ENCODE measurements around the gene ANKRD13B. TPM values are rescaled to one million over a fixed set of nuclear protein-coding genes. Genes with fewer than 3 reads are reported as not detected.
A peak's percentile ranks its signal among the peaks of the same experiment; 100 is the strongest.

ANKRD13B gene
- total and polyA plus RNA-seq, 5 experiments from 2014 or later: 0.25 to 3.7 (median 1.3) TPM; not detected in 1

- peak in 1 of 10 donors; percentile 46 for DNase-seq
- POLR2A ChIA-PET: interaction anchor here (0.6 to 1.7 kb wide), 4 partner anchors 9 to 83 kb away, joined by 4 to 6 read pairs (median 4); partner anchors contain the start of genes ABHD15 and TP53I13
- peaks cover 6 to 25% (median 14%) of the 10 kb centered on the region in 4 donors for H3K4me1 Mint-ChIP-seq
- no peaks in the 10 kb centered on the region for H3K27me3 Mint-ChIP-seq
- H3K9me3 Mint-ChIP-seq: no peaks in the 10 kb centered on the region
- no peak overlapping the region for H3K27ac Mint-ChIP-seq
- peaks cover 0 to 43% (median 2%) of the 10 kb centered on the region in 3 donors for H3K36me3 Mint-ChIP-seq
- ATAC-seq: no peak
- H3K4me3 Mint-ChIP-seq: no peak overlapping the region
These were observed 15.9 kb upstream of the ANKRD13B start for GRCh38 chr17:29577001-29577370.

GRCh38 chr17:29577385-29578211, 15.3 kb upstream of the ANKRD13B start:
- Mint-ChIP-seq H3K9me3 (no peaks in the 10 kb centered on the region), H3K36me3 (peaks cover 0 to 48% (median 4%) of the 10 kb centered on the region in 3 donors), H3K27me3 (no peaks in the 10 kb centered on the region), H3K4me3 (no peak overlapping the region), H3K4me1 (peaks cover 8 to 25% (median 14%) of the 10 kb centered on the region in 4 donors), H3K27ac (peak overlapping the region in 1 of 10 donors; percentile 18)
- DNase-seq (peak in 1 of 10 donors; percentile 59), ATAC-seq (no peak)
- POLR2A ChIA-PET: interaction anchor here (1.1 to 1.7 kb wide), 3 partner anchors 9 to 15 kb away, joined by 3 to 6 read pairs (median 4); partner anchors contain the start of genes ANKRD13B and TP53I13

DNA sequence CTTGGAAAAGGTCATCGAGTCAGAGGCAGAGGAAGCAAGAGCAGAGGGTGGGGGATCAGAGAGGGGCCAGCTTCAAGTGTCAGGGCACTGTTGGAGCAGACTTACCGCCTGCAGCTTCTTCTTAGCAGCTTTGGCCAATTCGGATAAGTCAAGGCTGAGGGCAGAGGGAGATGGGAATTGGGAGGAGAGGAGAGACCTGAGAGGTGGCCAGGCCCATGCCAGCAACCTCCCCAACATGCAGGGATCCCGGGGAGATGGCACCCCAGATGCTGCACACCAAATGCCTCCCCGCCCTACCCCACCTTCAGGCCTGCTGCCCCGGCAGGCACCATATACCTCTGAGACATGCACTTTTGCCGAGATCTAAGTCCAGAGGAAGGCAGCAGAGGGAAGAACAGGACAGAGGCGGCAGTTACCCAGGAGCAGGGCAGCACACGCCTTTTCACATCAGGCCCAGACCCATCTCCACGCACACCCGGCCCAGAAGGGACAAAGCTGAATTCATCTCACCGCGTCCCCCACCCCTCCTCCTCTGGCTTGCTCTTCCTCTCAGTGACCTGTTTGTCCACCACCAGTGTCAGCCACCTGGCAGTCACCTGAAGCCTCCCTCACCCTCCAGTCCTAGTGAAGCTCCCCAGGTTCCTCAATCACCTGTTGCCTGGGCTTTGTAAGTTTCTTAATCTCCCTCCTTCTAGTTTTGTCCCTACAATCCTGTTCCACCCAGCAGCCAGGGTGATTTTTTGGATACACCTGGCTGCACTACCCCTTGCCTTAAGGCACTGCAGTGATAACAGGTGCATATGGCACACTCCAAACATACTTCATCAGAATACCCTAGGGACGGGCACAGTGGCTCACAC, 14.1 kb upstream of the ANKRD13B start:
- Mint-ChIP-seq H3K4me1 (peaks cover 5 to 19% (median 16%) of the 10 kb centered on the region in 4 donors), H3K36me3 (peaks cover 0 to 41% (median 4%) of the 10 kb centered on the region in 3 donors), H3K27me3 (no peaks in the 10 kb centered on the region), H3K27ac (peak overlapping the region in 3 of 10 donors; percentile 11 to 62 (median 19)), H3K9me3 (no peaks in the 10 kb centered on the region), H3K4me3 (no peak overlapping the region)
- POLR2A ChIA-PET: interaction anchor here (1.4 to 6.0 kb wide), 6 partner anchors 8 to 352 kb away, joined by 4 to 43 read pairs (median 16); partner anchors contain the start of genes ABHD15, ANKRD13B and TP53I13
- ATAC-seq: no peak
- DNase-seq: no peak

GRCh38 chr17:29579866-29580771, 12.8 kb upstream of the ANKRD13B start:
- Mint-ChIP-seq H3K27ac (peak overlapping the region; percentile 38 to 93 (median 76)), H3K4me3 (peak overlapping the region in 1 of 10 donors; percentile 35), H3K36me3 (peaks cover 0 to 31% (median 3%) of the 10 kb centered on the region in 3 donors)

DNA sequence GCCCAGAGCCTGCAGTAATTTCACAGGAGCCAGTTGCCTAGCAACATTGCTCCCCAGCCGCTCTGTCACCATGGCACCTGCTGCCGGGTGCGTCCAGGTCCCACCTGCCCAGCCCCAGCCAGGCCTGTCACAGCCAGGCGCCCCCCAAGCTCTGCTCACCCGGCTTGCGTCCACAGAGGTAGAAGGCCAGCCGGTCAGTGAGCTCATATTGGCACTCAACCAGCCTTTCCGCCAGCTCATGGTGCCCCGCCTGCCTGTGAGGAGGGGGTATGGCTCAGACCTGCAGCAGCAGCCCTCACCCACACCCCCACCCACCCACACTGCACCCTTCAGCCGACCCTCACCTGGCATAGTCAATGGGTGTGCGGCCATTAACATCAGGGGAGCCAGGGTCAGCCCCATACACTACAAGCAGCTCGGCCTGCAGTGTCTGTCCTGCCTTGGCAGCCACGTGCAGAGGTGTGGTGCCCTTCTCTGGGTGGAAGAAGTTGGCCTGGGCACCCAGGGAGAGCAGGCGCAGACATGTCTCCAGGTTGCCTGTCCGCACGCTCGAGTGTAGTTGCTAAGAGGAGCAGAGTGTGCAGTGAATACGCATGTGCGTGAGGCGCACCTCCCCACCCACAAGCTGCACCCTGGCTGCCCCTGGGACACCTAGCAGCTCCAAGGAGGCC, 11.2 kb upstream of the ANKRD13B start:
- DNase-seq: no peak
- Mint-ChIP-seq H3K4me3 (no peak overlapping the region), H3K9me3 (no peaks in the 10 kb centered on the region), H3K4me1 (peaks cover 18 to 43% (median 40%) of the 10 kb centered on the region in 4 donors), H3K27me3 (no peaks in the 10 kb centered on the region), H3K36me3 (peaks cover 0 to 21% (median 3%) of the 10 kb centered on the region in 3 donors), H3K27ac (peak overlapping the region in 2 of 10 donors; percentile 38 to 67)
- POLR2A ChIA-PET: interaction anchor here (1.3 to 6.0 kb wide), 6 partner anchors 11 to 197 kb away, joined by 3 to 43 read pairs (median 16); partner anchors contain the start of genes ABHD15, ANKRD13B and TP53I13
- ATAC-seq: no peak

More at GRCh38 chr17:29579866-29580771, 12.8 kb upstream of the ANKRD13B start:
- DNase-seq (peak; percentile 81 to 94 (median 89)), ATAC-seq (peak; percentile 98 to 99)
- POLR2A ChIA-PET: interaction anchor here (0.6 to 6.0 kb wide), 11 partner anchors 9 to 502 kb away, joined by 3 to 43 read pairs (median 6); partner anchors contain the start of genes ABHD15, ANKRD13B, CORO6 and TP53I13
- Mint-ChIP-seq H3K27me3 (no peaks in the 10 kb centered on the region), H3K4me1 (peaks cover 11 to 28% (median 26%) of the 10 kb centered on the region in 4 donors), H3K9me3 (no peaks in the 10 kb centered on the region)

GRCh38 chr17:29582254-29582765, 10.6 kb upstream of the ANKRD13B start:
- Mint-ChIP-seq H3K4me1 (peaks cover 19 to 49% (median 46%) of the 10 kb centered on the region in 4 donors), H3K4me3 (no peak overlapping the region), H3K9me3 (no peaks in the 10 kb centered on the region), H3K27me3 (no peaks in the 10 kb centered on the region), H3K36me3 (peaks cover 0 to 17% (median 3%) of the 10 kb centered on the region in 3 donors), H3K27ac (peak overlapping the region in 2 of 10 donors; percentile 38 to 67)
- ATAC-seq: no peak
- no peak for DNase-seq
- POLR2A ChIA-PET: interaction anchor here (1.3 to 6.0 kb wide), 4 partner anchors 10 to 196 kb away, joined by 3 to 43 read pairs (median 17); partner anchors contain the start of gene ANKRD13B

DNA sequence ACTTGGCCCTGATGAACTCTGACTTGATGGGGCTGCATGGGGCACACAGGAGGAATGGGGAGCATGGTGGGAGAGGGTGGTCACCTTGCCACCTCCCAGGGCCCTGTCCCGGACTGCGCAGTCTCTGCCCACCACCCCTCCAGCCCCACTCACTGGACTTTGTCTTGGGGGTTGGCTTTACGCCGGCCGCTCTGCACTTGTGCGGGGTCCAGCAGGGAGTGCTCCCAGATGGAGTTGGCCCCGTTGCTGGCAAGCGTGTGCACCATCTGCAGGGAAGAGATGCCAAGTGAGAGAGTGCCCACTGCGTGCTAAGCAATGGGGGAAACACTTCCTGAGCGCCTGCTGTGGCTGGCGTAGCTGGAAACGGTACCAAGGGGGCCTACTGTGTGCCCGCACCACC, 10.2 kb upstream of the ANKRD13B start:
- H3K27ac Mint-ChIP-seq: peak overlapping the region in 1 of 10 donors; percentile 33
- POLR2A ChIA-PET: interaction anchor here (0.8 to 6.0 kb wide), 2 partner anchors 8 to 10 kb away, joined by 3 to 43 read pairs; partner anchors contain the start of gene ANKRD13B
- H3K9me3 Mint-ChIP-seq: no peaks in the 10 kb centered on the region
- no peak for DNase-seq
- peaks cover 0 to 15% (median 3%) of the 10 kb centered on the region in 3 donors for H3K36me3 Mint-ChIP-seq
- H3K4me3 Mint-ChIP-seq: no peak overlapping the region
- no peak for ATAC-seq
- H3K4me1 Mint-ChIP-seq: peaks cover 24 to 54% (median 50%) of the 10 kb centered on the region in 4 donors
- no peaks in the 10 kb centered on the region for H3K27me3 Mint-ChIP-seq

GRCh38 chr17:29583324-29584248, 9.3 kb upstream of the ANKRD13B start:
- Mint-ChIP-seq H3K27ac (peak overlapping the region in 8 of 10 donors; percentile 43 to 83 (median 72)), H3K36me3 (peaks cover 0 to 15% (median 3%) of the 10 kb centered on the region in 3 donors), H3K4me1 (peaks cover 27 to 61% (median 57%) of the 10 kb centered on the region in 4 donors), H3K27me3 (no peaks in the 10 kb centered on the region), H3K9me3 (no peaks in the 10 kb centered on the region), H3K4me3 (peak overlapping the region in 3 of 10 donors; percentile 7 to 52 (median 36))
- ATAC-seq: no peak
- DNase-seq: peak in 1 of 10 donors; percentile 58
- POLR2A ChIA-PET: interaction anchor here (0.5 to 6.0 kb wide), 6 partner anchors 9 to 346 kb away, joined by 3 to 43 read pairs (median 6); partner anchors contain the start of genes ANKRD13B and SSH2

DNA sequence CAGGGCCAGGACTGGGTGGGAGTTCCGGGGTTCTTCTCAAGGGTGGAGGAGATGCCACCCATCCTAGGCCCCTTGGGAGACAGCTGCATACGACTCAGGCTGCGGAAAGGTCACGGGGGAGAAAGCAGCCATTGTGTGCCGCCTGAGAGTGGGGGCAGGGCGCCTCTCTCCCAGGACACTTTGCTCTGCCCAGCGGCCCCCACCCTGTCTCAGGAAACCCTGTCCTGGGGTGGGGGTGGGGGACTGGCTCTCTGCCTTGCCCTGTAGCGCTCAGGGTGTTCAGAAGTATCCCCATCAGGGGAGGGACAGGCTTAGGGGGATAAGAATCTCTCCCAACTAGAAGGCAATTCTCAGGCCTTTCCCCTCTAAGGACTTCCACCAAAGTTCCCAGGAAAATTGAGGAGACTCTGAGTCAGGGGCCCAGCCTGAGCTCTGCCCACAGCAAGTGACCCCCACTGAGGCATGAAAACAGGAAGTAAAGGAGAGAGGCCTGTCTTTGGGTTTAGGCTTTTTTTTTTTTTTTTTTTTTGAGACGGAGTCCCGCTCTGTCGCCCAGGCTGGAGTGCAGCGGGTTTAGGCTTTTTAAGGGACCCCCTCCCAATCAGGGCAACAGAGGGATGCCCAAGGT, 8.4 kb upstream of the ANKRD13B start:
- DNase-seq: no peak
- Mint-ChIP-seq H3K4me1 (peaks cover 25 to 61% (median 57%) of the 10 kb centered on the region in 4 donors), H3K27ac (peak overlapping the region in 9 of 10 donors; percentile 61 to 83 (median 76)), H3K36me3 (peaks cover 0 to 15% (median 3%) of the 10 kb centered on the region in 3 donors), H3K9me3 (no peaks in the 10 kb centered on the region), H3K27me3 (no peaks in the 10 kb centered on the region), H3K4me3 (peak overlapping the region in 5 of 10 donors; percentile 30 to 80 (median 64))
- POLR2A ChIA-PET: interaction anchor here (0.7 to 6.0 kb wide), 4 partner anchors 8 to 345 kb away, joined by 5 to 43 read pairs (median 14); partner anchors contain the start of genes ANKRD13B and SSH2
- ATAC-seq: no peak
